Keratinocyte (primary cell): ENCODE data around the gene CSRP3.

Experiments used
- CTCF ChIP-seq, 3 experiments: IDR thresholded peaks in 1 of 3; conservative IDR thresholded peaks in 1 of 3; optimal IDR thresholded peaks in 1 of 3; 2 replicates in 2 of 3; 3 replicates in 1 of 3; pipeline versions ENCODE3 to v1.5.1; 2011; ENCODE audit warnings: low read length in 3 of 3, mild to moderate bottlenecking in 3 of 3, moderate library complexity in 2 of 3, control low read depth in 1 of 3, inconsistent platforms in 1 of 3; ENCODE audit not compliant: insufficient read depth in 2 of 3; ENCODE audit errors: extremely low read depth in 1 of 3
- EZH2 ChIP-seq: IDR thresholded peaks from one replicate; pipeline ENCODE4 v1.6.1; 2012; ENCODE audit warnings: inconsistent platforms, mild to moderate bottlenecking, low read length, moderate library complexity

- no peak for TF ChIP-seq CTCF (optimal IDR thresholded peaks at IDR 0.05 in 1 of 3, IDR thresholded peaks at IDR 0.05 in 1 of 3, conservative IDR thresholded peaks at IDR 0.05 in 1 of 3; ENCODE audit: extremely low read depth in 1 of 3, insufficient read depth in 2 of 3, low read length in 3 of 3)
- no peak for TF ChIP-seq EZH2
Measured at GRCh38 chr11:19199771-19200170, 2.0 kb downstream of the CSRP3 start.
